ENCODE data around the gene PHAF1. TPM values are rescaled to one million over a fixed set of nuclear protein-coding genes. Genes with fewer than 3 reads are reported as not detected.

Gene PHAF1
- total and polyA plus RNA-seq, 4 donors, result 26.6 to 42.4 (median 28.4) TPM

- no peaks in the 10 kb centered on the region for H3K27me3 ChIP-seq (ENCODE audit: control insufficient read depth in 4 of 4, insufficient read depth in 4 of 4, low read length in 3 of 4)
- no peak overlapping the region for H3K9ac ChIP-seq (ENCODE audit: low read depth in 1 of 2, low read length in 2 of 2)
- H3K27ac ChIP-seq (ENCODE audit: low read depth in 1 of 2, low read length in 2 of 2), result no peak overlapping the region
- no peaks in the 10 kb centered on the region for H3K9me3 ChIP-seq (ENCODE audit: control insufficient read depth in 4 of 4, low read length in 3 of 4)
- DNase-seq (ENCODE audit: low spot score), result no peak
- peaks cover 0 to 1% (median 0%) of the 10 kb centered on the region in 4 donors for H3K36me3 ChIP-seq (ENCODE audit: control insufficient read depth in 4 of 4, insufficient read depth in 3 of 4, low read depth in 1 of 4, low read length in 3 of 4)
- WGBS, result 96% methylated on average over 6 of the region's 6 CpGs
- no peak for TF ChIP-seq FOXA2 (IDR thresholded peaks at IDR 0.05)
- no peak for TF ChIP-seq MAX (IDR thresholded peaks at IDR 0.05)
- no peak for TF ChIP-seq GABPA (IDR thresholded peaks at IDR 0.05 in 1 of 2, conservative IDR thresholded peaks at IDR 0.05 in 1 of 2)
- no peak for TF ChIP-seq JUND (IDR thresholded peaks at IDR 0.05)
- no peak for TF ChIP-seq NR2F2 (IDR thresholded peaks at IDR 0.05)
- TF ChIP-seq, protein P1, sequence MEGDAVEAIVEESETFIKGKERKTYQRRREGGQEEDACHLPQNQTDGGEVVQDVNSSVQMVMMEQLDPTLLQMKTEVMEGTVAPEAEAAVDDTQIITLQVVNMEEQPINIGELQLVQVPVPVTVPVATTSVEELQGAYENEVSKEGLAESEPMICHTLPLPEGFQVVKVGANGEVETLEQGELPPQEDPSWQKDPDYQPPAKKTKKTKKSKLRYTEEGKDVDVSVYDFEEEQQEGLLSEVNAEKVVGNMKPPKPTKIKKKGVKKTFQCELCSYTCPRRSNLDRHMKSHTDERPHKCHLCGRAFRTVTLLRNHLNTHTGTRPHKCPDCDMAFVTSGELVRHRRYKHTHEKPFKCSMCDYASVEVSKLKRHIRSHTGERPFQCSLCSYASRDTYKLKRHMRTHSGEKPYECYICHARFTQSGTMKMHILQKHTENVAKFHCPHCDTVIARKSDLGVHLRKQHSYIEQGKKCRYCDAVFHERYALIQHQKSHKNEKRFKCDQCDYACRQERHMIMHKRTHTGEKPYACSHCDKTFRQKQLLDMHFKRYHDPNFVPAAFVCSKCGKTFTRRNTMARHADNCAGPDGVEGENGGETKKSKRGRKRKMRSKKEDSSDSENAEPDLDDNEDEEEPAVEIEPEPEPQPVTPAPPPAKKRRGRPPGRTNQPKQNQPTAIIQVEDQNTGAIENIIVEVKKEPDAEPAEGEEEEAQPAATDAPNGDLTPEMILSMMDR (IDR thresholded peaks at IDR 0.05; ENCODE audit: low read depth, low read length, missing input control), result no peak
- TF ChIP-seq RXRA (IDR thresholded peaks at IDR 0.05), result no peak
- no peak for TF ChIP-seq FOXA1 (IDR thresholded peaks at IDR 0.05)
- no peak for TF ChIP-seq TAF1 (conservative IDR thresholded peaks at IDR 0.05)
- no peaks in the 10 kb centered on the region for H3K4me1 ChIP-seq (ENCODE audit: control insufficient read depth in 4 of 4, insufficient read depth in 4 of 4, low read length in 3 of 4)
- no peak overlapping the region for H3K4me3 ChIP-seq (ENCODE audit: low read depth in 1 of 3, low read length in 3 of 3)
Measured at GRCh38 chr16:67082100-67082499, 27.6 kb upstream of the PHAF1 start.

- Histone ChIP-seq H3K4me3 (ENCODE audit: low read depth in 1 of 3, low read length in 3 of 3) (no peak overlapping the region), H3K9ac (ENCODE audit: low read depth in 1 of 2, low read length in 2 of 2) (no peak overlapping the region), H3K4me1 (ENCODE audit: control insufficient read depth in 4 of 4, insufficient read depth in 4 of 4, low read length in 3 of 4) (no peaks in the 10 kb centered on the region), H3K9me3 (ENCODE audit: control insufficient read depth in 4 of 4, low read length in 3 of 4) (no peaks in the 10 kb centered on the region), H3K36me3 (ENCODE audit: control insufficient read depth in 4 of 4, insufficient read depth in 3 of 4, low read depth in 1 of 4, low read length in 3 of 4) (no peaks in the 10 kb centered on the region), H3K27me3 (ENCODE audit: control insufficient read depth in 4 of 4, insufficient read depth in 4 of 4, low read length in 3 of 4) (no peaks in the 10 kb centered on the region), H3K27ac (ENCODE audit: low read depth in 1 of 2, low read length in 2 of 2) (no peak overlapping the region)
- 91% methylated on average over 1 of the region's 1 CpG for WGBS
- no peak for DNase-seq (ENCODE audit: low spot score)
- TF ChIP-seq JUND (IDR thresholded peaks at IDR 0.05) (no peak), TAF1 (conservative IDR thresholded peaks at IDR 0.05) (no peak), NR2F2 (IDR thresholded peaks at IDR 0.05) (no peak), ZBTB33 (IDR thresholded peaks at IDR 0.05) (no peak), EGR1 (IDR thresholded peaks at IDR 0.05; ENCODE audit: low read depth in 2 of 2) (no peak), FOXA2 (IDR thresholded peaks at IDR 0.05) (no peak), SP1 (IDR thresholded peaks at IDR 0.05) (no peak), FOXA1 (IDR thresholded peaks at IDR 0.05) (no peak)
- TF ChIP-seq, protein P1 (IDR thresholded peaks at IDR 0.05; ENCODE audit: low read depth, low read length, missing input control), result no peak
Measured at GRCh38 chr16:67082891-67083290, 26.9 kb upstream of the PHAF1 start.
